HG02642 (cell line): ENCODE data around the gene CEMIP.

ENCODE experiments used
- ATAC-seq: cut with Tn5 transposase; IDR thresholded peaks from one replicate; pipeline ENCODE4 v1.9.1; 2021; ENCODE audit warnings: mild to moderate bottlenecking; ENCODE audit not compliant: unreplicated experiment, poor library complexity

The CEMIP gene

DNA sequence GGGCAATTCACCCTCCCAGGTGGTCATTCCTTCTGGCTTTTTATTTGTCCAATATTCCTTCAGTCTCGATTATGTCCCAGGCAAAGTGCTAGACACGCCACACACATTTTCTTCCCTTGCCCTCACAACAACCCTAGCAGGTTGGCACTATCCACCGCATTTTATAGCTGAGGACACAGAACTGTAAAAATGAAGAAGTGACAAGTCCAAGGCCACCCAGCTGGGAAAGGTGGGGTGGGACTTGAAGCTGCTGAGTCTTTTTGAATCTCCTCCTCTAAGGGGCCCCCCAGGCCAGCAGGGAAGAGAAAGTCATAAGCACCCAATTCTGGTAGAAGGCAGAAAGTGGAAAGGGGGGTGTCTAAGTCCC is 60.6 kb downstream of the CEMIP start:
- no peak for ATAC-seq

DNA sequence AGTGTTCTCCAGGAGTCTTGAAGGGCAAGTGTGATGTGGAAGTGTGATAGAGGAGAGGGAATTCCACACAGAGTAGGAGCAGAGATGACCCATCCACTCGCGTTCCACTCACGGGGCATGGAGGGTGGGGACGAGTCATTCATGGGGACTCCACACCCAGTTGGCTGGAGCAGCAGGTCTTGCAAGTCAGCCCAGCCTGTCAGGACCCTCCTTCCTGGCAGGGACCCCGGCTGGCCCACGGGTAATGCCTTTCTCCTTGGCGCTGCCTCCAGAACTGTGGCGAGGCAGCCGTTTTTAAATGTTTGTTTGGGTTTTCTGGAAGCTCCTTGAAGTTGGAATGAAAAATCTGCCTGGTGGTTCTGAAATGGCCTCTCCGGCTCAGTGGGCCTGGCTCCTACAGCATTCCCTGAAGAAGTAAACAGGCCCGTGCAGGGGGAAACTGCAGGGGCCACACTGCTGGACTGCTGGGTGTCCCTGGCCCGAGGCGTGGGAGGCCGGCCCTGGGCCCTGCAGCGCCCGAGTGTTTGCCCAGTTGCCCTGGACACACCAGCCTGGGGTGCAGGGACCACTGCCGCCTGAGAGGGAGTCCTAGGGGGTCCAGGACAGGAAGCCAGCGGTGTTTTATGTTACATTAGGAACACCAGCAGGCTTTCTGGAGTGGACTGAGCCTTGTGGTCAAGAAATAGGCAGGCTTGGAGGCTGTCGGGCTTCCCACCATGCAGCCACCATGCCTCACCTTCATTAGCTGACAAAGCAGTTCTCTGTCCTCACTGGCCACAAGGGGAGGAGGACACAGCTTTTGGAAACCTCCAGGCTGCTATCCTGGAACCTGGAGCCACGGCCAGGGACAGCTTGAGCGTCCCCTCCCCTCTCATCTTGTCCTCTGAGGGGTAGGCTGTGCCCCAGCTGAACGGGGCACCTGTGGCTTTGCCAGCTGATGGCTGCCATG is 61.3 kb downstream of the CEMIP start:
- ATAC-seq, result no peak

DNA sequence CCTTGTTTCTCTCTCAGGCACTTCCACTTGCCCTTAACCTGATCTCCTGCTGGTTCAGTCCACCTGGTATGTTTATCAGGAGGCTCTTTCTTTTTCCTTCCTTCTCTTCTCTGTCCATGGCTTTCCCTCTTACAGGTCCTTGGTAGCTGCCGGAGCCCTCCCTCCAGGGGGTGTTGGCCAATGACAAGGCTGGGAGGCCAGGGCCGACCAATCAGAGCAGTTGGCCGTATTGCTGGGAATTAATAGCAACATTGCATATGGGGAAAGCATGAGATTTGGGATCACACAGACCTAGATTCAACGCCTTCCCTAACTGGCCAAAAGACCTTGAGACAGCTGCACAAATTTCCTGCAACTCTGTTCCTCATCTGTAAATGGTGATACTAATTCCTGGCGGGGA is 62.4 kb downstream of the CEMIP start:
- ATAC-seq, result no peak

DNA sequence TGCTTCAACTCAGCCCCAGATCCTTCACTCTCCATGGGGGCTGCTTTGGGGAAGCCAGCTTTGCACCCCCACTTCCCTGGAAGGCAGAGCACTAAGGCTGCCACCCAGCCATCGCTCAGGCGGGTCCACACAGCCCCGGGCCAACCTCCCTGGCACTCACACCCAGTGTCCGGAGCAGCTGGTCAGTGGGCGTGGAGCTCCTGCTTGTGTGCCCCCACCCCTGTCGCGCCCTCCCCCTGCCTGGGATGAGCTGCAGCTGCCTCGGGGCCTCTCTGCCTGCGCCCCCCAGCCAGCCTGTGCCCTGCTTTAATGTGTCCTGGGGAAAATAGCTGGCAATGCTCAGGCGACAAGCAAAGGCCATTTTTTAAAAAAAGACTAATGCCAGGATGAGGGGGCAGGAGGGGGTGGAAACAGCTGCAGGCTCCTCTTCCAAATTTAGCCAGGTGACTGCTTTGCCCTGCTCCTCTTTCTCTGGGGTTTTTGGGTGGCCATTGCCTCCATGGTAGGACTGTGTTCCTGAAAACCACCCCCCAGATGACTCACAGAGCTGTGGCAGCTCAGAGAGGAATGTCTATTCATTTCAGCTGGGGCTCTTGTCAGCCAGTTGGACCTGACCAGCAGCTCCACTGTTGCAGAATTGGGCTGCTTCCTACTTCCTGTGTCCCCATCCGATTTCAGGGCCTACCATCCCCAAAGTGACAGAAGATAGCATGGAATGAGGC is 65.0 kb downstream of the CEMIP start:
- no peak for ATAC-seq

DNA sequence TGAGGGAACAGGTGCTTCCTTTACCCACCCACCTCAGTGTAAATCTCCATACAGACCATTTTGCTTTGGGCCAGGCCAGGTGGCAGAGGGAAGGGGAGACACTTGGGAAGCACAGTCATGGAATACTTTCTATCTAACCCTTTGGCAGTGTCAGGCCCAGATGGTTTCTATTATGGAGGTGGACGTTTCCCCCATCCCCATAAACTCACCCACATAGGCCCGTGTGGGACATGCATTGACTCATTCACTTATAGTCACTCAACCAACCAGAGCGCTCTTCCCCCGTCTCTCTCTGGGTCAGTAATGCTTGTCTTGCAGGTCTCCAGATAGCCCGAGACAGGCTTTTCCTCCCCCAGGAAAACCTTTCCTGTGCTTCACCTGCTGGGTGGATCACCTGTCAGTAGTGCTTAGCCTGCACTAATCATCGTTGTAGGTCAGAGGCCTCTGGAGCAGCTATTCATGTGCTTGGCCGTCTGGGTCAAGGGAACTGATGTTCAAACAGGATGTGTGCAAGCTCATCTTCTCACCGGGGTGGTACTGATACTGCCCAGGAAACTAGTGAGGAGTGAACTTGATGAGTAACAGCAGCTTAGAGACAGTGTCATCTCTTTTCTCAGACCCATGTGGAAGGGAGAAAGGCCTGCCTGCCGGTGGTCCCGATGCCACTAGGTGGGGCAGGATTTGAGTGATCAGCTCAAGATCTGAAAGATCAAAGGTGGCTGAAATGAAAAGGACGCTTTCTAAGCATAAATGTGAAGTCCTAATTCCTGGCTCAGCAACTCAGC is 67.1 kb downstream of the CEMIP start:
- ATAC-seq, result no peak

DNA sequence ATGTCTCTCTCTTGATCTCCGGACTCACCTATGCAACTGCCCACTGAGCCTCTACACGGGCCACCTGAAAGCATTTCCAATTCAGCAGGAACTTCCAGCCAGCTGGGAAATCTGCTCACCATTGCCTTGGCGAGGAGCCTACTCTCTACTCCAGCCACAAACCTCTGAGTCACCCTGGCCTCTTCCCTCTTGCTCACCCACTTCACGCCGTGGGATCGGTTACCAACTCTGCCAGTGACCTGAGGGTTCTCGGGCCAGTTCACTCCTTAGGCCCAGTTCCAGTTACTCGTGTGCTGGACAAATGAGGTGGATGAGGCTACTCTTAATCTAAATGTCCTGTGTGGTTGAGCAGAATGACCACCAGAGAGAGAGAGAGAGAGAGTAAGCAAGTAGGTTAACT is 70.1 kb downstream of the CEMIP start:
- ATAC-seq, result no peak

DNA sequence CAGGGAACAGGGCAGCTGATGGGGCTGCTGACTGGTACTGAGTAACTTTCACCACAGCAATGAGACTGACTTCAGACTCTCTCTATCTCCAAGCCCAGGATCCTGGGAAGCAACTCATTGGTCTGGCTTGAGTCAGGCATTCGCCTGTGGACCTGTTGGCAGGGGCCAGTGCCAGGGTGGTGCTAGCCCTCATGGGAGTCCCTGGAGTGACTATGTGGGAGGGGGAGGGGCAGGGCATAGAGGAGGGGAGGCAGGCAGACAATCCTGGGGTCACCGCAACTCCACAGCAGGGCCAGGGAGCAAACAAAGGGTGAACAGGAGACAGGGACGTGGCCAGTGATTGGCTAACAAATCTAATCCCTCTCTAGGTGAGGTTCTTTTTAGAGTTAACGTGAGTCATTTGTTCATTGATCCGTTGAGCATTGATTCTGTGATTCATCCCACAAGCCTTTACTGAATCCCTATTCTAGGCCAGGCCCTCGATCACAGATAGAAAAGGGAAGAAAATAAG is 71.8 kb downstream of the CEMIP start:
- no peak for ATAC-seq

DNA sequence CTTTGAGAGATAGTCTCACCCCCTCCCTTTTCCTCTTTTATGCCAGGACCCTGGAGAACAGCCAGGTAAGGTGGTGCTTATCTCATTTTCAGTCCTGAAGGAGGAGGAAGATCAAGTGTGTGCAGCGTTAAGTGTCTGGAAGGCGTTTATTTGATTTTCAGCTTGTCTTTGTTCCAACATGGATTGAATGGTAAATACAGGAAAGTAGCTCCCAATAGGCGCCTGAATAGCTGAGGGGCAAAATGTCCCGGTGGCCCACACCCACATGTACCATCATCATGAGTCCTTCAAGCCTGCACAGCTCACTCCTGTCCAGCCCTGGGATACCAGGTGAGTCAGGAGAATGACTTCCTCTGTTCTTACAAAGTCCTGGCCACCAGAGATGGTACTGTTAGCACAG is 73.5 kb downstream of the CEMIP start:
- no peak for ATAC-seq

DNA sequence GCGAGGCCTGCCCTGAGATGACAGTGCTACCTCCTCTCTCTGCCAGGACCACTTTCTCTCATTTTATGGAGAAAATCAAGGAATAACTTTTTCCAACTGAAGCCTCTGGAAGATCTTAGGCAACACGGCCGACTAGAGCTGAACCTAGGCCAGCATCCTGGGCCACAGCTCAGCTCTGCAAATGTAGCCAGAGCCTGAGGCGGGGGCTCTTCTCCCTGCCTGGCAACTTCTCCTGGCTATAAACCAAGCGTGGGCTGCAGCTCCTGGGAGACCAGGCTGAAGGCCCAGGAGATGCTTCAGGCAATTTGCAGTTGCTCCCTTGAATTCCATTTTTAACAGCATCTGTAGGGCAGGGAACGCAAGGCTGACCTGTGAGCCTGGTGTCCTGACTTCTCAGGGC is 74.9 kb downstream of the CEMIP start:
- ATAC-seq, result no peak

DNA sequence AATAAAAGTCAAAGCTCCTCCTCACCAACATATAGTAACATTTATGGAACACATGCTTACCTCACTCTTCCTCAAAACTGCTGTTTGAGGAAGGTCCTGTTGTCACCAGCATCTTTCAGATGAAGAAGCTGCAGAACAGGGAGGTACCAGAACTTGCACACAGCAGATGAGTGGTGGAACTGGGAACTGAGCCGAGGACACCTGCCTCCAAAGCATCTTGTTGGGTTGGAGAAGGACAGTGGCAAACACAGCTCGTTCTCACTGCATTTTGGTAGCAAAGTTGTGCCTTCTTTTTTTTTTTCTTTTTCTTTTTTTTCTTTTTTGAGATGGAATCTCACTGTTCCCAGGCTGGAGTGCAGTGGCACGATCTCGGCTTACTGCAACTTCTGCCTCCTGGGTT is 76.0 kb downstream of the CEMIP start:
- no peak for ATAC-seq

DNA sequence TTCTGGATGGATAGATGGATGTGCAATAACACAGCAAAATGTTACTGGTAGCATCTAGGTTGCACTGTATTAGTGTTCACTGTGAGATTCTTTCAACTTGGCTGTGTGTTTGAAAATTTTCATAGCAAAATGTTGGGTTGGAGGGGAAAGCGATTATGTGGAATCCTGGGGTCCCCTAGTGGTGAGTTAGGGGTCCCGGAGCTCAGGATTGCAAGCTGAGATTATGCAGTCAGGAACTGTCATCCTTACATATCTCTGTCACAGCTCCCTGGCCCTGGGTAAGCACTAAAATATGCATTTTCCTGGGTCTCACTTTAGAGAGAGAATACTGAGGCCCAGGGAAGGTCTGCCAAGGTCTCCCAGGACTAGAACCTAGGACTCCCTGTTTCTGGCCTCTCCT is 77.2 kb downstream of the CEMIP start:
- ATAC-seq, result no peak

DNA sequence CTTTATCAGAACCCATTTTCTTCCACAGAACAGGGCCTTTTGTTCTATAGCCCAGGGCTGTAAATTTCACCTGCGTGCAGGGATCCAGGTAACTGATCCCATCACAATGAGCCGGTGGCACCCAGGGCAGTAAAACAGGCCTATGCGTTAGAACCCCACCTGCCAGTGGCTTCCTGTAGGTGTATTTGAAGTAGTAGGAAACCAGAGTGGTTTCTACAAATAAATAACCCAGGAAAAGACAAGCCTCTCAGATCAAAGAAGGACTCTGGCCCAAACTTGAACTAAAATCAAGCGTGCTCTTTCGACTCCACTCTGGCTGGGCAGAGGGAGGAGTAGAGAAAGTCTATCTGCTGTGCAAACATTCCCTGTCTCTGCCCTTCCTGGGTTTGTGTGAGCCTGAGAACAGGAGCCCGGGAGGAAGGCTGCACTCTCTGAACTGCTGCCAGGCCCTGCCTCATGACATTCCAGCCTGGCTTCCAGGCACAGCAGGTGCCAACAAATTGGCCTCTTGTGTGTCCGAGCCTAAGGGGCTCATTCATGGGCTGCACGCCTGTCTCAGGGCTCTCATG is 77.7 kb downstream of the CEMIP start:
- no peak for ATAC-seq

DNA sequence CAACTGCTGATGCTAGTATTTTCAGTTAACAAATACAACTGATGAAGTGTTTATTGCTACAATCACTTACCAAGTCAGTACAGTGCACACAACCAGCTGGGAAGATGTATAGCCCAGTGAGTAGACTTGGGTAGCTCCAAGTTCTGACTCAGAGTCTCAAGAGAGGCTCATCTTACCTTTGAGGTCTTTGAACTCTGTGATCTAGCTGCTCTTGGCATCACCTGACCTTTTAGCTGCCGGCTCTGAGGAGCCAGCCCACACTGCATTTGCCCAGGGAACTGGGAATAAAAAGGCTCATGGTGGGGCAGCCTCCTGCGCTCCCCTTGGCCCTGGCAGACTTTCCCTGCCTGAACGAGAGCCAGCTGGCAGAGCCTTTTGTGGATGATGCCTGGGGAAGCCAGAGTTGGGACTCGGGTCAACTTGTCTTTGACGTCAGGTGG is 82.6 kb downstream of the CEMIP start:
- no peak for ATAC-seq

DNA sequence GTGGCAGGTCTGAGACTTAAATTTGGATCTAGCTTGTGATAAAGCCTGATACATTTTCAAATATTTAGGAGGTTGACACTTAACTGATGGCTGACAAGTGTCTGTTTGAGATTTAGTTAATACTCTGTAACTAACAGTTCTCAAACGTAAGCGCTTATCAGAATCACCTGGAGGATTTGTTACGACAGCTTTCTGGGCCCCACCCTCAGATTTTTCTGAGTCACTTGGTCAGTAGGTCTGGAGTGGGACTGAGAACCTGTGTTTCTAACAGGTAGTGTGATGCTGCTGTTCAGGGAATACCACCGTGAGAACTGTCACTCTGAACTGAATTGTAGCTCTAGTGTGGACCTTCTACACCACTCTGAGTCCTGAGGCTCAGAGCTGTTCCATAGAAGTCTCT is 85.5 kb downstream of the CEMIP start:
- ATAC-seq, result no peak

DNA sequence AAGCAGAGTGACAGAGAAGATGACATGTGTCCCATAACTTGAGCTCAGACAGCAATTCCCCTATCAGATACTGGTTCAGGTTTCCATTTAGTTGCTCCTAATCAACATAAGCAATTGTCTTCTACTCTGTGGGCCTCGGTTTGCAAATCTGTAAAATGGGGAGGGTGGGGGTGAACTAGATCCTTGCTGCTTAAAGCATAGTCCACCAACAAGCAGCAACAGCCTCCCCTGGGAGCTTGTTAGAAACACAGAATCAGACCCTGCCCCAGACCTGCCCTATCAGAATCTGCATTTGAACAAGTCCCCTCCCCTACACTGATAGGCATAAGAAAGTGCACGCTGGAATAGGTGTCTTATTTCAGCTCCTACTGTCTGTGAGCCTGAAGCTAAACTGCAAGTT is 87.8 kb downstream of the CEMIP start:
- no peak for ATAC-seq

DNA sequence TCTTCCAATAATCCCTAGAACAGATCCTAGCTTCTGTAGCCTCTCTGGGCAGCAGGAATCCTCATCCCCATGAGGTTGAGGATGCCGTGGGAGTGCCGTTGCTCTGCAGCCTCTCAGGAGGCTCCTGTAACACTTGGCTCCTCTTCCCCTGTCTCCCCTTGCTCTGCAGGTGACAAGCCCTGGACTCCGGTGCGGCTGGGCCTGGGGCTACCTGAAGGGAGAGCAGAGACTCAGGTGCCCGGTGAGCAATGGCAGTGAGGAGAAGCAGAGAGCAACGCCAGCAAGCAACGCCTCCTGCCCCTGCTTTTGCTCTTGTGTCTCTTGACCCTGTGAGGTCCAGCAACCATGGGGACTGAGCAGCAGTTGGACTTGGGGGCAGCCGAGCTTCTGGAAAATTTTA is 91.2 kb downstream of the CEMIP start:
- no peak for ATAC-seq

DNA sequence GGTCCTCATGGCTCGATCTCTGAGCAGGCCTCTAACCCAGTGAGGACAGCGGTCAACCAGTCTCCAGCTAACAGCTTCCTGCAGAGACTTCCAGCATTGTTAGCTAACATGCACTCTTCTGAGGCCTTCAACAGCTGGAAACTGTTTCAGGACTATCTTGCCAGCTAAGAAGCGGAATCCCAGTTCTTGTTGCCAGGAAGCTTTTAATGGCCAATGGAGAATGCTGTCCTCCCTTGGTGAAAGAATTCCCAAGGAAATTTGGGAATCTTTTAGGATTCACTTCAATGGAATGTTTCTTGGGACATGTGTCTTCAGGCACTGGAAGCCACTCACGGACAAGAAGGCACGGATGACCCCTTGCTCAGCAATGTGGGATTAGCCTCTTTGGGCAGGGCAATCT is 91.7 kb downstream of the CEMIP start:
- no peak for ATAC-seq

DNA sequence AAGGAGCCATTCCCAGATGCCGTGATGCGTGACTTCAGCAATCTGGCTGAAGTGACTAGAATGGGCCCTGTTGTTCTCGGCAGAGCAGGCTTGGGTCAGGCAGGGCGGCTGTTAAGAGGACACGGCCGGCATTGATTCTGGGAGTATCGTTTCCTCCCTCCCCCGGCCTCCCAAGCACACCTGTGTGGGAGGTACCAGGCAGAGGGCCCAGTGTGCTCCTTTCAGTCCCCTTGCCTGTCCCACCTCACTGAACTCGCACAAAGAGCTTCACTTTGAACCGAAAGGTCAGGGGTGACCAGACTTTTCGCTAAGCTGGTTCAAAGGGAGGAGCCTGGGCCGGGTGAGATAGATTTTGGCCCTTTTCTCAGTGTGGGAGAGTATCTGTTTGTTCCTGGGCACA is 92.7 kb downstream of the CEMIP start:
- no peak for ATAC-seq

DNA sequence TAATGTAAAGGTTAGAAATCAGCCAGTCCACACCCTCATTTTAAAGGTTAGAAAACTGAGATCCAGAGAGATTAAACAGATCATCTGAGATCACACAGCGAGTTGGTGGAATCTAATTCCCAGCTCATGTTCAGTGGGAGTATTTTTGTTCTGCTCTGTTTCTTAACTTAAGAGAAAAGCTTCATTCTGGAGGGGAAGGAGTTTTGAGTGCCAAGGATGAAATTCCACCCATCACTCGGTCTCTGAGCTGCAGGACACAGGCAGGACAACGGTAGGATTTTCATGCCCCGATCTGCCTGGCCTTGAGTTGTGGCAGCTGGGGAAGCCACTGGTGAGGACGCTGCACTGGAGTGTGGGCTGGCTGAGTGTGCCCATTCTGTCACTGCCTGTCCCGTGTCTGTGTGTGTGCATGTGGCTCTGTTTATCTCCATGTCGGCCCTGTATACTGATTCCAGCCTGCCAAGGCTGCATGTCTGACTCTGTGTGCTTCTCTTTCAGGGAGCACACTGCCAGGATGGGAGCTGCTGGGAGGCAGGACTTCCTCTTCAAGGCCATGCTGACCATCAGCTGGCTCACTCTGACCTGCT is 94.3 kb downstream of the CEMIP start:
- no peak for ATAC-seq
